A673 (cell line): ENCODE results near the gene GSTO2. TPM values are rescaled to one million over a fixed set of nuclear protein-coding genes. Genes with fewer than 3 reads are reported as not detected.

Source experiments
- BruUV-seq: library from RNA; stranded (reverse); fragments of 400-500 nt; replicated peaks from 2 replicates; lab custom pipeline; 2021; lab: Mats Ljungman, UMichigan
- CTCF ChIA-PET: fragments of 300-600 bp; sonication (Branson Sonifier 250); formaldehyde crosslinking; loops from one replicate; lab custom pipeline; 2022; ENCODE audit warnings: antibody characterized with exemption; lab: Charles Lee
- POLR2A ChIA-PET: fragments of 300-600 bp; sonication (Branson Sonifier 250); formaldehyde crosslinking; loops from one replicate; lab custom pipeline; 2022; ENCODE audit warnings: antibody characterized with exemption; ENCODE audit not compliant: low non-redundant PET; lab: Charles Lee
- DNase-seq: peaks from one replicate; pipeline ENCODE4 v3.0.0-alpha.2; 2015; ENCODE audit warnings: low spot score
- H3K27ac ChIP-seq: fragments of 200-600 bp; sonication (generic); 2 replicates; pipeline ENCODE4 v1.5.1; 2016; ENCODE audit warnings: mixed run types, low read depth, mild to moderate bottlenecking, mixed read lengths, antibody characterized with exemption, low read length; ENCODE audit not compliant: poor library complexity, severe bottlenecking
- H3K27me3 ChIP-seq: fragments of 200-600 bp; sonication (generic); replicated peaks from 2 replicates; pipeline ENCODE4 v1.6.1; 2017; ENCODE audit warnings: mixed run types, low read depth, mild to moderate bottlenecking, mixed read lengths, antibody characterized with exemption, low read length; ENCODE audit not compliant: insufficient read depth, poor library complexity
- H3K36me3 ChIP-seq: fragments of 200-600 bp; sonication (generic); 2 replicates; pipeline ENCODE4 v1.6.1; 2016; ENCODE audit warnings: mixed run types, mild to moderate bottlenecking, mixed read lengths, antibody characterized with exemption, low read length; ENCODE audit not compliant: insufficient read depth, poor library complexity, severe bottlenecking
- H3K4me1 ChIP-seq: fragments of 200-600 bp; sonication (generic); 2 replicates; pipeline ENCODE4 v1.6.1; 2017; ENCODE audit warnings: mixed run types, mild to moderate bottlenecking, mixed read lengths, antibody characterized with exemption, low read length; ENCODE audit not compliant: insufficient read depth, poor library complexity, severe bottlenecking
- H3K4me3 ChIP-seq: fragments of 200-600 bp; sonication (generic); 2 replicates; pipeline ENCODE4 v1.5.1; 2016; ENCODE audit warnings: low read depth, mixed run types, mild to moderate bottlenecking, mixed read lengths, low read length; ENCODE audit not compliant: poor library complexity, severe bottlenecking
- H3K9me3 ChIP-seq: fragments of 200-600 bp; sonication (generic); 2 replicates; pipeline ENCODE4 v1.6.1; 2016; ENCODE audit warnings: mixed run types, low read depth, mild to moderate bottlenecking, mixed read lengths, antibody characterized with exemption, low read length; ENCODE audit not compliant: poor library complexity, severe bottlenecking
- CTCF ChIP-seq: fragments of 300-800, 200-600 bp; sonication (generic); conservative IDR thresholded peaks from 2 replicates; pipeline ENCODE4 v1.5.1; 2017; ENCODE audit warnings: low read depth, mild to moderate bottlenecking, antibody characterized with exemption, low read length, moderate library complexity, mixed read lengths
- EZH2 ChIP-seq: fragments of 200-600 bp; sonication (generic); IDR thresholded peaks from 2 replicates; pipeline ENCODE4 v1.6.1; 2017; ENCODE audit warnings: borderline replicate concordance, low read depth, mild to moderate bottlenecking, mixed read lengths, antibody characterized with exemption, low read length; ENCODE audit not compliant: poor library complexity, severe bottlenecking
- intact Hi-C: fragments of 100-400 bp; cut with micrococcal nuclease; formaldehyde crosslinking; loops from one replicate; pipeline ENCODE4 v1.10.0; 2022; ENCODE audit not compliant: unreplicated experiment
- total RNA-seq: library from RNA; stranded (reverse); gene quantifications from 2 replicates; pipeline ENCODE4 v1.2.3, GENCODE V29; 2021

The GSTO2 gene
- total RNA-seq, 1 experiment from 2014 or later: 0.26 TPM

GRCh38 chr10:104250371-104250770, 18.6 kb upstream of the GSTO2 start:
- ChIA-PET POLR2A (no interaction called here), CTCF (no interaction called here)
- no TSS peak for BruUV-seq
- Histone ChIP-seq H3K4me1 (peaks cover 7% of the 10 kb centered on the region), H3K9me3 (no peaks in the 10 kb centered on the region), H3K27ac (no peak overlapping the region), H3K36me3 (no peaks in the 10 kb centered on the region), H3K4me3 (no peak overlapping the region), H3K27me3 (peaks cover 5% of the 10 kb centered on the region)
- intact Hi-C loops: no loop called here
- DNase-seq: no peak
- TF ChIP-seq CTCF (no peak), EZH2 (no peak)

- BruUV-seq: no TSS peak
- intact Hi-C loops: no loop called here
- POLR2A ChIA-PET: no interaction called here
Measured at GRCh38 chr10:104251443-104251842, 17.5 kb upstream of the GSTO2 start.

GRCh38 chr10:104252368-104252767, 16.6 kb upstream of the GSTO2 start:
- CTCF ChIA-PET: no interaction called here
- no peak for DNase-seq
- TF ChIP-seq CTCF: no peak
- TF ChIP-seq EZH2: no peak
- H3K36me3 ChIP-seq: peaks cover 5% of the 10 kb centered on the region
- no TSS peak for BruUV-seq
- no peak overlapping the region for H3K27ac ChIP-seq
- H3K4me3 ChIP-seq: no peak overlapping the region
- intact Hi-C loops: no loop called here
- peaks cover 21% of the 10 kb centered on the region for H3K4me1 ChIP-seq
- no peaks in the 10 kb centered on the region for H3K9me3 ChIP-seq
- POLR2A ChIA-PET: no interaction called here
- peaks cover 5% of the 10 kb centered on the region for H3K27me3 ChIP-seq

More at GRCh38 chr10:104251443-104251842, 17.5 kb upstream of the GSTO2 start:
- CTCF ChIA-PET: no interaction called here
- Histone ChIP-seq H3K4me1 (peaks cover 12% of the 10 kb centered on the region), H3K27ac (no peak overlapping the region), H3K36me3 (no peaks in the 10 kb centered on the region), H3K27me3 (peaks cover 5% of the 10 kb centered on the region), H3K4me3 (no peak overlapping the region), H3K9me3 (no peaks in the 10 kb centered on the region)
- DNase-seq: no peak
- TF ChIP-seq EZH2 (no peak), CTCF (no peak)
